ENCODE data around the gene MS4A7. TPM values are rescaled to one million over a fixed set of nuclear protein-coding genes. Genes with fewer than 3 reads are reported as not detected.

MS4A7 gene
- total RNA-seq, 2 donors from 2014 or later = 3.3 to 12.6 TPM

- no peak for DNase-seq
- no peaks in the 10 kb centered on the region for H3K4me1 ChIP-seq
- intact Hi-C loops (cut with DNase I) = no loop called here
- H3K27me3 ChIP-seq = no peaks in the 10 kb centered on the region
- H3K36me3 ChIP-seq = no peaks in the 10 kb centered on the region
- no peaks in the 10 kb centered on the region for H3K9me3 ChIP-seq
- H3K27ac ChIP-seq = no peak overlapping the region
- TF ChIP-seq CTCF (IDR thresholded peaks at IDR 0.05) = no peak
- H3K9ac ChIP-seq (ENCODE audit: low read depth in 2 of 2, low read length in 2 of 2) = no peak overlapping the region
- no peak overlapping the region for H3K4me3 ChIP-seq
These were observed 50.2 kb downstream of the MS4A7 start for GRCh38 chr11:60428517-60428916.

GRCh38 chr11:60429272-60429671, 50.9 kb downstream of the MS4A7 start, which contains the start of gene MS4A5:
Gene MS4A5 (plus strand): TSS chr11:60429572. CDS start chr11:60429675, 103 bp downstream.
- TF ChIP-seq CTCF (IDR thresholded peaks at IDR 0.05) = no peak
- Histone ChIP-seq H3K36me3 (no peaks in the 10 kb centered on the region), H3K27ac (no peak within 1 kb of the TSS), H3K27me3 (no peaks in the 10 kb centered on the region), H3K4me1 (no peaks in the 10 kb centered on the region), H3K4me3 (no peak within 1 kb of the TSS), H3K9ac (ENCODE audit: low read depth in 2 of 2, low read length in 2 of 2) (no peak within 1 kb of the TSS), H3K9me3 (no peaks in the 10 kb centered on the region)
- intact Hi-C loops (cut with DNase I) = no loop called here
- no peak for DNase-seq

- intact Hi-C loops (cut with DNase I) = no loop called here
These were observed 52.9 kb downstream of the MS4A7 start for GRCh38 chr11:60431251-60431650.

GRCh38 chr11:60433401-60433800, 55.1 kb downstream of the MS4A7 start:
- no peak for DNase-seq
- Histone ChIP-seq H3K4me1 (no peaks in the 10 kb centered on the region), H3K27me3 (no peaks in the 10 kb centered on the region), H3K9me3 (no peaks in the 10 kb centered on the region), H3K36me3 (no peaks in the 10 kb centered on the region), H3K4me3 (no peak overlapping the region), H3K9ac (ENCODE audit: low read depth in 2 of 2, low read length in 2 of 2) (no peak overlapping the region), H3K27ac (no peak overlapping the region)
- intact Hi-C loops (cut with DNase I) = no loop called here
- TF ChIP-seq CTCF (IDR thresholded peaks at IDR 0.05) = no peak

More at GRCh38 chr11:60431251-60431650, 52.9 kb downstream of the MS4A7 start:
- no peaks in the 10 kb centered on the region for H3K9me3 ChIP-seq
- no peaks in the 10 kb centered on the region for H3K36me3 ChIP-seq
- no peak for TF ChIP-seq CTCF (IDR thresholded peaks at IDR 0.05)
- no peaks in the 10 kb centered on the region for H3K4me1 ChIP-seq
- no peak overlapping the region for H3K4me3 ChIP-seq
- no peak overlapping the region for H3K9ac ChIP-seq (ENCODE audit: low read depth in 2 of 2, low read length in 2 of 2)
- DNase-seq = no peak
- no peaks in the 10 kb centered on the region for H3K27me3 ChIP-seq
- no peak overlapping the region for H3K27ac ChIP-seq

Other genes with a start within 250 kb of the MS4A7 start
- gene MS4A6A, start 195.4 kb upstream of the MS4A7 start, total RNA-seq = 10 to 100 TPM; 10.5 to 43.1 TPM
- gene MS4A4E, start 135.4 kb upstream of the MS4A7 start, total RNA-seq = 1 to 10 TPM in 1 of 2 donors, under 1 TPM in 1; 0.69 to 1.0 TPM
- 10 to 100 TPM in 1 of 2 donors, 1 to 10 TPM in 1; 5.6 to 12.1 TPM for gene MS4A4A, start 97.9 kb upstream of the MS4A7 start, total RNA-seq
- not detected for gene MS4A6E, start 51.3 kb upstream of the MS4A7 start, total RNA-seq
- 1 to 10 TPM in 1 of 2 donors, under 1 TPM in 1; 0.17 to 1.1 TPM for gene MS4A14, start 17.9 kb downstream of the MS4A7 start, total RNA-seq
- not detected for gene MS4A5, start 51.0 kb downstream of the MS4A7 start, total RNA-seq
- under 1 TPM; 0.96 to 0.98 TPM for gene MS4A1, start 77.3 kb downstream of the MS4A7 start, total RNA-seq
- gene MS4A12, start 114.2 kb downstream of the MS4A7 start, total RNA-seq = 100 to 1,000 TPM in 1 of 2 donors, 10 to 100 TPM in 1; 46.5 to 445 TPM
- gene MS4A13, start 136.9 kb downstream of the MS4A7 start, total RNA-seq = not detected